Fibroblast of peridontal ligament (primary cell): ENCODE measurements around the gene PSTPIP1.
A peak's percentile ranks its signal among the peaks of the same experiment; 100 is the strongest.

Source experiments
- DNase-seq: peaks from one replicate; pipeline ENCODE4 v3.0.0-alpha.2; 2010; ENCODE audit errors: extremely low read depth

Gene PSTPIP1

GRCh38 chr15:77042955-77043920 lies 48.3 kb downstream of the PSTPIP1 start:
- no peak for DNase-seq

- DNase-seq = no peak
Measured at GRCh38 chr15:77044228-77045042, 49.5 kb downstream of the PSTPIP1 start.

DNA sequence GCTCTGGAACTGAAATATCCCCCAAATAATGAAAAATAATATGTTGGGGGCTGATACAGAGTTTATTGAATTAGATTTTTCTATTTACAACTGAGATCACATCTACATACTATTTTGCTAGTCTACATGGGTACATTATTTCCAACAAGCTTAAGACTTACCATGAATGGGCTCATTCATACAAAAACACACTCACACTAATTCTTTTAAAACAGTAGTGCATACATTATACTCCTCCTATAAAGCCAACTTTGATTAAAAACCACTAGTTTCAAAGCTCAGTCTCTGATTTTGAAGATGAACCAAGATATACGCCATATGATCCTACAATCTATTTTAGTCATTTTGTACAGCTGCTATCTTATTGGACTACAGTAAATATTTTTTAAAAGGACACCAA lies 51.1 kb downstream of the PSTPIP1 start:
- no peak for DNase-seq

- DNase-seq = no peak
Measured at GRCh38 chr15:77046704-77047412, 51.9 kb downstream of the PSTPIP1 start.

GRCh38 chr15:77048135-77048876 lies 53.4 kb downstream of the PSTPIP1 start:
- DNase-seq = peak; percentile 41

DNA sequence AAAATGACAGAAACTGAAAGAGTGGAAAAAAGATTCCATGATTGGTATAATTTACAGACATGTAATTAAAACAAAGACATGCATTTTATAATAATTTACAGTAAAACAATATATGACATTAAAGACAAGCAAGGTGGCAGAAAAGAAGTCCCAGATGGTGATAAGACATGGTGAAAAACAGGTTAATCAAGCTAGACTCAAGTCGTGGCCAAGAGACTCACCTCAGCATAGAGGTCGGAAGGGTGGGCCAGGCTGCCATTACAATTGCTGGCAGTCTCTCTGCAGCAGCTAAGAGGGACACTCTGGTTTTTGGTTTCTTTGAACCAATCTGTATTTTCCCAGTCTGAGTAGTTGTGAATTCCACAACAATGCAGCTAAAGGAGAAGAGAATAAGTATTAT lies 57.6 kb downstream of the PSTPIP1 start:
- DNase-seq = no peak

GRCh38 chr15:77053709-77054108 lies 58.8 kb downstream of the PSTPIP1 start:
- DNase-seq = no peak

- peak; percentile 58 for DNase-seq
Measured at GRCh38 chr15:77057072-77057471, 62.1 kb downstream of the PSTPIP1 start.

DNA sequence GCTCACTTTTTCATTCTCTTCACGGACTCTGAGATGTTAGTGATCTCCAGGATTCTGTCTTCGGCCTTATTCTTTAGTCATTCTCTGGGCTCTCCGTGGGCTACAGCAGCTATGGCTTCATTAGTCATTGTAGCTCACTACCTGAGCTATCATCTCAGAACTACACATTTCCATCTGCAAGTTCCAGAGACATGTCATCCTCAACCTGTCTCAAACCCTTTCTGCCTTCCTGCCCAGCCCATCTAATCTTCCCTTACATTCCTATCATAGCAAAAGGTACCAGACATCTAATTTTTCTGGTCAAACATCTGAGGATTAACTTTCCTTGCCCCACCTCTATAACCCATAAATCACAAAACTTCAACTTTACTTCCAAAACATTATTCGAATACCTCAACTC lies 62.8 kb downstream of the PSTPIP1 start:
- no peak for DNase-seq

DNA sequence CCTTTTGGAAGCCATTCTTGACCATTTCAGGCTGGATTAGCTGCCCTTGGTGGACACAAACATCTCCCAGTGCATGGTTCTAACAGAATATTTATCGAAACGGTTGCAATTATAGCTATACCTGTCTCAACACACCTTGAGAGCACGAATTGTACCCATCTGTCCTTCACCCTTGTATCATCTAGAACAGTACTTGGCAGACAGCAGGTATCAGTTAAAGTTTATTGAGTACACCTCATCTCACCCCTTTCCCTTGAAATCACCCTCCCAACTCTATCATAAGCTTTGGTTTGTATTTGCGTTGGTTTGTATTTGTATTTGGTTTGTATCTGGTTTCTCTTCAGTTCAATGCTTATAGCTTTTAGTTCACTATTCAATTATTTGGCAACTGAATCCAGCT lies 63.5 kb downstream of the PSTPIP1 start:
- DNase-seq = no peak

- no peak for DNase-seq
Measured at GRCh38 chr15:77059786-77060361, 64.9 kb downstream of the PSTPIP1 start.

DNA sequence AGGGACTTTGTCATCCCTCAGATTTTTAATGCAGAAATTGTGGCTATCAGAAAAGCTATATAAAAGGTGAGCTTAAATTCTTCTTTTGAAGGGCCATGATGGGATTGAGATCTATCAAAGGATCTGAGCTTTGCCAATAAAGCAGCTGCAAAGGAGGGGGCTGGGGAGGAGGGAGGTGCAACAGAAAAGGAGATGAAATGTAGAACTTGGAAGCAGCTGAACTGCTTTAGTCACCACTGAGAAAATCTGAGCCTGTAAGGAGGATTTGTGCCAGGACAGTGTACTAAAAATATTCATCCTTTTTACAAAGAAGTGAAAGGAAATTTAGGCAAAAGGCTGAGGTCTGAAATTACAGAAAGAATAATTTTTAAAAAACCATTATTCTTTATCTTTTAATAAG lies 65.6 kb downstream of the PSTPIP1 start:
- peak; percentile 78 for DNase-seq

GRCh38 chr15:77063249-77063648 lies 68.3 kb downstream of the PSTPIP1 start:
- DNase-seq = no peak

GRCh38 chr15:77064063-77064462 lies 69.1 kb downstream of the PSTPIP1 start:
- DNase-seq = no peak

DNA sequence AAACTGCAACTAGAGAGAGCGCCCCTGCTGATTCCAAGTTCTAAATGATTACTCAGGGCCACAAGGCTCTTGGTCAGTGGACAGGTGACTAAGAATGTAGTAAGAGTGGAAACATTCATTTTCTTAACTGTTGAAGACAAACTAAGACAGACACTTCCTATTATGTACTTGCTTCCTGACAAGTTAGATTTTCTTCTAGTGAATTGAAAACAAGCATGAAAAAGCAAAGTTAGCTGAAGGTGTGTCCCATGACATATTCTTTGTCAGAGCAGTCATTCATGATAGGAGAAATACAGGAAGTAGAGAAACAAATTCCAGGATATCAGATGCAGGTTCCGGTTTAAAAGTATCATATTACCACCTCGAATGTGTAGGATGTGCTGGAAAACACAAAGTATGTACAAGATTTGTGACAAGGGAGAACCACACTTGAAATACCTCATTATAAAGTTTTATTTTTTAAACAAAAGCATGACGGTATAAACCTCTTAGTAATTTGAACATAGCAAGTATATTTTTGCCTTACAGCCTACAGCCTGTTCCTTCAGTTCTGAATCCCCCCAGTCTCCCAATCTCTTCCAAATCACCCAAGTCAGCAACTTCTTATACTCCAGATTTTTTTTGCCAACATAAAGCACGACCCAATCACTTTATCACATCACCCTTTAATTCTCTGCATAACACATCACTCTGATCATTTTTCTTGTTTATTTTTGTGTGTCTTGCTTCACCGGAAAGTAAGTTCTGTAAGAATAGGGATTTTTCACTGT lies 69.8 kb downstream of the PSTPIP1 start:
- DNase-seq = no peak

GRCh38 chr15:77066971-77067690 lies 72.2 kb downstream of the PSTPIP1 start:
- no peak for DNase-seq

- no peak for DNase-seq
Measured at GRCh38 chr15:77067691-77068367, 72.9 kb downstream of the PSTPIP1 start.

GRCh38 chr15:77068633-77069032 lies 73.7 kb downstream of the PSTPIP1 start:
- DNase-seq = no peak

DNA sequence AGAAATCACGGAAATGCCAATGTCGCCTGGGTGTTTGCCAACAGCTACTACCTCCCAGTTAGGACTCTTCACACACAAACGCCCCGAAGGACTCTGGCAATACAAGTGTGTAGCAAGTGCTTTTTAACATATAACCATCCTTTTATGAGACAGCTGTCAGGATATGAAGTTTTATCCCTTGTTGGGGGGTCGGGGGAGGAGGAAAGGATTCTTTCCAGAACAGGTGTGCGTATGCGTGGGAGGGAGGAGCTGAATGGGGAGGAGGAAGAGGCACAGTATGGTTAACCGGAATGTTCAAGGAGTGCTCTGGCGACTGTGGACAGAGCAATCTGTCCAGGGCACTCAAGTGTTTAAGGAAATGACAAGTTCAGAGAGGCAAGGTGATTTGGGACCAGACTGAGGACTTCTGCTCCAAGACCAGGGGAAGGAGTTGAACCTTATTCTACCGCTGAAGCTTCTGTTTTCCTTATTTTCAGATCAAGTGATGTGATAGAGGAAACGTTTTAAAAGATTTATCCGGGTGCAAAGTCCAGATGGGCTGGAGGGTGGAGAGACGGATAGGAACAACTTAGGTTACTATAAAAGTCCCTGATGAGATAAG lies 74.7 kb downstream of the PSTPIP1 start:
- no peak for DNase-seq
